DOHH2 (cell line): Measurements from ENCODE around the gene FGD4.

Source experiments
- H3F3A ChIP-seq: fragments of 200-600 bp; sonication (generic), shearing (Covaris generic); 2 replicates; pipeline ENCODE4 v1.6.0; 2016; ENCODE audit warnings: antibody characterized with exemption, mild to moderate bottlenecking; ENCODE audit not compliant: control insufficient read depth, insufficient read depth
- H3K27ac ChIP-seq: fragments of 200-600 bp; sonication (generic); 2 replicates; pipeline ENCODE4 v1.5.1; 2014; ENCODE audit warnings: low read depth, mild to moderate bottlenecking, low read length, moderate library complexity
- H3K27me3 ChIP-seq: fragments of 200-600 bp; sonication (generic); 2 replicates; pipeline ENCODE4 v1.6.1; 2014; ENCODE audit warnings: mild to moderate bottlenecking, low read length, mixed read lengths; ENCODE audit not compliant: control insufficient read depth
- H3K36me3 ChIP-seq: fragments of 200-600 bp; sonication (generic); 2 replicates; pipeline ENCODE4 v1.6.1; 2014; ENCODE audit warnings: mild to moderate bottlenecking, low read length, moderate library complexity, mixed read lengths; ENCODE audit not compliant: control insufficient read depth
- H3K4me1 ChIP-seq: fragments of 200-600 bp; sonication (generic); 2 replicates; pipeline ENCODE4 v1.6.1; 2014; ENCODE audit warnings: mild to moderate bottlenecking, low read length, mixed read lengths; ENCODE audit not compliant: control insufficient read depth
- H3K4me2 ChIP-seq: fragments of 200-600 bp; sonication (generic); 2 replicates; pipeline ENCODE4 v1.6.0; 2014; ENCODE audit warnings: mild to moderate bottlenecking, low read length, moderate library complexity
- H3K4me3 ChIP-seq: fragments of 200-600 bp; sonication (generic); 2 replicates; pipeline ENCODE4 v1.5.1; 2014; ENCODE audit warnings: mild to moderate bottlenecking, low read length, mixed read lengths
- H3K79me2 ChIP-seq: fragments of 200-600 bp; sonication (generic); 2 replicates; pipeline ENCODE4 v1.6.1; 2014; ENCODE audit warnings: mild to moderate bottlenecking, low read length, mixed read lengths; ENCODE audit not compliant: control insufficient read depth
- H3K9me2 ChIP-seq: fragments of 200-600 bp; sonication (generic); replicated peaks from 2 replicates; pipeline ENCODE4 v1.6.1; 2014; ENCODE audit warnings: mild to moderate bottlenecking, low read length, mixed read lengths; ENCODE audit not compliant: control insufficient read depth
- H3K9me3 ChIP-seq: fragments of 200-600 bp; sonication (generic); 2 replicates; pipeline ENCODE4 v1.6.1; 2014; ENCODE audit warnings: antibody characterized with exemption, low read length, mixed read lengths; ENCODE audit not compliant: control insufficient read depth, insufficient read depth
- H4K20me1 ChIP-seq: fragments of 200-600 bp; sonication (generic); 2 replicates; pipeline ENCODE4 v1.6.0; 2014; ENCODE audit warnings: low read depth, mild to moderate bottlenecking, antibody characterized with exemption, low read length, moderate library complexity; ENCODE audit not compliant: control insufficient read depth, insufficient read depth
- CTCF ChIP-seq: fragments of 200-600 bp; sonication (generic); IDR thresholded peaks from one replicate; pipeline ENCODE4 v1.5.1; 2014; ENCODE audit warnings: antibody characterized with exemption, mild to moderate bottlenecking, low read depth, low read length; ENCODE audit not compliant: poor library complexity, severe bottlenecking
- EZH2phosphoT487 ChIP-seq: fragments of 200-600 bp; sonication (generic); IDR thresholded peaks from 2 replicates; pipeline ENCODE4 v1.6.1; 2017; ENCODE audit warnings: borderline replicate concordance, mild to moderate bottlenecking, antibody characterized with exemption, low read length, moderate library complexity, mixed read lengths

The FGD4 gene

GRCh38 chr12:32609966-32610365, 210.6 kb downstream of the FGD4 start:
- H3K4me3 ChIP-seq, result no peak overlapping the region
- no peak overlapping the region for H3K4me2 ChIP-seq
- H3K27ac ChIP-seq, result no peak overlapping the region
- no peaks in the 10 kb centered on the region for H3K79me2 ChIP-seq
- no peaks in the 10 kb centered on the region for H3K9me3 ChIP-seq
- peaks cover 38% of the 10 kb centered on the region for H3K36me3 ChIP-seq
- no peak for TF ChIP-seq CTCF
- no peak for TF ChIP-seq EZH2phosphoT487
- H3F3A ChIP-seq, result no peaks in the 10 kb centered on the region
- no peaks in the 10 kb centered on the region for H4K20me1 ChIP-seq
- H3K27me3 ChIP-seq, result no peaks in the 10 kb centered on the region
- peaks cover 13% of the 10 kb centered on the region for H3K4me1 ChIP-seq
- H3K9me2 ChIP-seq, result no peaks in the 10 kb centered on the region

- Histone ChIP-seq H3K79me2 (no peaks in the 10 kb centered on the region), H3K36me3 (peaks cover 31% of the 10 kb centered on the region)
- TF ChIP-seq EZH2phosphoT487, result no peak
- no peak for TF ChIP-seq CTCF
Measured at GRCh38 chr12:32611986-32612385, 212.6 kb downstream of the FGD4 start.

GRCh38 chr12:32612658-32613614, 213.6 kb downstream of the FGD4 start:
- no peaks in the 10 kb centered on the region for H3K9me2 ChIP-seq
- TF ChIP-seq CTCF (no peak), EZH2phosphoT487 (no peak)
- H3F3A ChIP-seq, result no peaks in the 10 kb centered on the region
- no peaks in the 10 kb centered on the region for H3K79me2 ChIP-seq
- H3K36me3 ChIP-seq, result peaks cover 25% of the 10 kb centered on the region
- no peaks in the 10 kb centered on the region for H3K27me3 ChIP-seq
- H3K4me2 ChIP-seq, result no peak overlapping the region
- no peaks in the 10 kb centered on the region for H3K9me3 ChIP-seq
- peaks cover 9% of the 10 kb centered on the region for H3K4me1 ChIP-seq
- H4K20me1 ChIP-seq, result no peaks in the 10 kb centered on the region
- H3K27ac ChIP-seq, result no peak overlapping the region
- no peak overlapping the region for H3K4me3 ChIP-seq

More at GRCh38 chr12:32611986-32612385, 212.6 kb downstream of the FGD4 start:
- Histone ChIP-seq H3K9me2 (no peaks in the 10 kb centered on the region), H3K27ac (no peak overlapping the region), H3K4me3 (no peak overlapping the region), H3K9me3 (no peaks in the 10 kb centered on the region), H3K27me3 (no peaks in the 10 kb centered on the region), H3K4me1 (peaks cover 13% of the 10 kb centered on the region), H3K4me2 (no peak overlapping the region), H3F3A (no peaks in the 10 kb centered on the region), H4K20me1 (no peaks in the 10 kb centered on the region)
